Ovary (tissue), 9 donors: ENCODE measurements around the gene TSHZ2. TPM values are rescaled to one million over a fixed set of nuclear protein-coding genes. Genes with fewer than 3 reads are reported as not detected.

Source experiments
- DNase-seq, 5 donors: peaks; one replicate each; pipeline ENCODE4 v3.0.0-alpha.2; 2019 to 2020
- H3K27ac ChIP-seq, 2 donors: fragments of 200-600 bp; one replicate each; pipeline versions ENCODE4 v1.5.1 to v1.8.0; 2019 to 2022
- H3K27me3 ChIP-seq: fragments of 200-600 bp; one replicate; pipeline ENCODE4 v1.8.0; 2022
- H3K36me3 ChIP-seq: fragments of 200-600 bp; sonication (generic); one replicate; pipeline ENCODE4 v1.5.1; 2019
- H3K4me1 ChIP-seq: one replicate; pipeline ENCODE4 v1.8.1; 2013; ENCODE audit warnings: mild to moderate bottlenecking, moderate library complexity; ENCODE audit not compliant: insufficient read depth
- H3K4me3 ChIP-seq: fragments of 200-600 bp; sonication (generic); one replicate; pipeline ENCODE4 v1.5.1; 2017
- H3K9me3 ChIP-seq, 2 donors: fragments of 200-600 bp in 1 of 2; sonication (generic) in 1 of 2; one replicate each; pipeline versions ENCODE4 v1.5.1 to v1.8.1; 2013 to 2019; ENCODE audit warnings: mild to moderate bottlenecking in 1 of 2, moderate library complexity in 1 of 2
- CTCF ChIP-seq, 3 donors: fragments of 450-650 bp in 2 of 3; fragments of 200-600 bp in 1 of 3; IDR thresholded peaks; one replicate each; pipeline versions ENCODE4 v1.5.1 to v1.8.0; 2016 to 2022; ENCODE audit warnings: antibody characterized with exemption in 3 of 3, mild to moderate bottlenecking in 1 of 3
- EP300 ChIP-seq: sonication (generic); formaldehyde crosslinking; IDR thresholded peaks from one replicate; pipeline ENCODE4 v1.6.1; 2017; ENCODE audit warnings: antibody characterized with exemption
- POLR2A ChIP-seq: fragments of 450-650 bp; IDR thresholded peaks from one replicate; pipeline ENCODE4 v1.6.1; 2017; ENCODE audit warnings: antibody characterized with exemption, mild to moderate bottlenecking, moderate library complexity
- WGBS, 3 donors: extraction: QIAGEN DNeasy Blood & Tissue Kit in 1 of 3; methylation state at CpG; one replicate each; pipeline versions ENCODE4 v1.1.5 to v1.1.7; 2013 to 2017; 5-methylcytosine and 5-hydroxymethylcytosine counted together
- intact Hi-C, 4 donors: fragments of 100-400 bp; cut with DNase I; formaldehyde crosslinking; loops; one replicate each; pipeline versions ENCODE4 v1.11.0 to v1.15.1; 2022 to 2023
- polyA plus RNA-seq, 2 donors: library from polyadenylated mRNA; stranded (reverse); fragments of 200-250 nt in 1 of 2; fragments of 350-450 nt in 1 of 2; fragmentation: Illumina TruSeq in 1 of 2; extraction: RNeasy Lipid Tissue Mini Kit (QIAGEN cat#74804) in 1 of 2; gene quantifications; one replicate each; pipeline ENCODE4 v1.2.3, GENCODE V29; 2013 to 2014
- total RNA-seq, 7 donors: library from RNA; depleted of rRNA in 2 of 7; stranded (reverse); fragments of >200 nt in 2 of 7; fragmentation: NEBNext Ultra II Directional in 3 of 7; extraction: Animal tissue kit (Norgen Biotek cat#: 25700) in 3 of 7; gene quantifications; one replicate each; pipeline versions ENCODE4 v1.1.0 to v1.2.4, GENCODE V29; 2016 to 2023
- donor health status: DM: no; HTN: no; CAD: no; lungs with moderate emphysema.
- donor health status: DM: no; HTN: no; CAD: no.
- donor health status: Bipolar disorder and iron deficiency.
- donor health status: DM: yes; HTN: yes; CAD: no.
- donor health status: DM: no; HTN: no; CAD: no.
- donor health status: DM: yes; HTN: yes; CAD: no.

Gene TSHZ2
- total and polyA plus RNA-seq, 9 donors: 18.2 to 113 (median 40.2) TPM

- Histone ChIP-seq H3K27me3 (no peaks in the 10 kb centered on the region), H3K9me3 (no peaks in the 10 kb centered on the region), H3K27ac (no peak overlapping the region), H3K36me3 (no peaks in the 10 kb centered on the region), H3K4me1 (no peaks in the 10 kb centered on the region), H3K4me3 (no peak overlapping the region)
- intact Hi-C loops: no loop called here
- WGBS, 3 donors: 96 to 97% (median 97%) methylated on average over 2 of the region's 2 CpGs
- TF ChIP-seq EP300 (no peak), POLR2A (no peak), CTCF (IDR thresholded peaks at IDR 0.05) (no peak)
- DNase-seq: no peak
These were observed 205.5 kb downstream of the TSHZ2 start for GRCh38 chr20:53177687-53178086.

GRCh38 chr20:53179749-53180148 lies 207.6 kb downstream of the TSHZ2 start:
- TF ChIP-seq POLR2A (no peak), CTCF (IDR thresholded peaks at IDR 0.05) (no peak), EP300 (no peak)
- Histone ChIP-seq H3K9me3 (no peaks in the 10 kb centered on the region), H3K4me3 (no peak overlapping the region), H3K4me1 (no peaks in the 10 kb centered on the region), H3K27me3 (no peaks in the 10 kb centered on the region), H3K27ac (no peak overlapping the region), H3K36me3 (no peaks in the 10 kb centered on the region)
- intact Hi-C loops: no loop called here
- no peak for DNase-seq
- WGBS, 3 donors: 91 to 96% (median 93%) methylated on average over 10 of the region's 10 CpGs

- H3K27ac ChIP-seq: no peak overlapping the region
These were observed 208.8 kb downstream of the TSHZ2 start for GRCh38 chr20:53180928-53181362.

GRCh38 chr20:53181866-53182376 lies 209.8 kb downstream of the TSHZ2 start:
- Histone ChIP-seq H3K36me3 (no peaks in the 10 kb centered on the region), H3K27ac (no peak overlapping the region), H3K4me3 (no peak overlapping the region), H3K27me3 (no peaks in the 10 kb centered on the region), H3K9me3 (no peaks in the 10 kb centered on the region), H3K4me1 (peaks cover under 1% of the 10 kb centered on the region)
- intact Hi-C loops: no loop called here
- WGBS, 3 donors: 92 to 94% (median 93%) methylated on average over 3 of the region's 3 CpGs
- no peak for DNase-seq
- no peak for TF ChIP-seq CTCF (IDR thresholded peaks at IDR 0.05)
- no peak for TF ChIP-seq POLR2A
- TF ChIP-seq EP300: no peak

More at GRCh38 chr20:53180928-53181362, 208.8 kb downstream of the TSHZ2 start:
- H3K4me3 ChIP-seq: no peak overlapping the region
- H3K27me3 ChIP-seq: no peaks in the 10 kb centered on the region
- no peaks in the 10 kb centered on the region for H3K4me1 ChIP-seq
- no peak for TF ChIP-seq CTCF (IDR thresholded peaks at IDR 0.05)
- no peak for TF ChIP-seq POLR2A
- TF ChIP-seq EP300: no peak
- no peaks in the 10 kb centered on the region for H3K36me3 ChIP-seq
- intact Hi-C loops: no loop called here
- 93 to 95% (median 93%) methylated on average over 4 of the region's 4 CpGs for WGBS, 3 donors
- no peak for DNase-seq
- H3K9me3 ChIP-seq: no peaks in the 10 kb centered on the region
